WERI-Rb-1 (cell line): ENCODE data around the gene POLE4.

Source experiments
- DNase-seq: peaks from one replicate; pipeline ENCODE4 v3.0.0-alpha.2; 2020
- H3K27ac ChIP-seq: fragments of 250-450 bp; sonication (Bioruptor Pico); 2 replicates; pipeline ENCODE4 v1.5.1; 2020; ENCODE audit warnings: mild to moderate bottlenecking, moderate library complexity
- H3K27me3 ChIP-seq: fragments of 250-450 bp; sonication (Bioruptor Pico); 2 replicates; pipeline ENCODE4 v1.5.1; 2021; ENCODE audit warnings: mild to moderate bottlenecking, low read depth, moderate library complexity; ENCODE audit not compliant: insufficient read depth, severe bottlenecking
- H3K36me3 ChIP-seq: fragments of 250-450 bp; sonication (Bioruptor Pico); 2 replicates; pipeline ENCODE4 v1.5.1; 2020; ENCODE audit warnings: mild to moderate bottlenecking, moderate library complexity
- H3K4me3 ChIP-seq: 2 replicates; pipeline ENCODE4 v1.5.1; 2011; ENCODE audit warnings: low read depth, mild to moderate bottlenecking, control low read depth, low read length
- H3K9me3 ChIP-seq: fragments of 250-450 bp; sonication (Bioruptor Pico); 2 replicates; pipeline ENCODE4 v1.5.1; 2021; ENCODE audit warnings: mild to moderate bottlenecking, moderate library complexity; ENCODE audit not compliant: severe bottlenecking
- CTCF ChIP-seq: IDR thresholded peaks from 2 replicates; pipeline ENCODE4 v1.5.1; 2011; ENCODE audit warnings: low read depth, mild to moderate bottlenecking, control low read depth, inconsistent platforms, low read length

The POLE4 gene

GRCh38 chr2:74935975-74936391, 22.5 kb upstream of the POLE4 start:
- H3K36me3 ChIP-seq: no peaks in the 10 kb centered on the region
- DNase-seq: peak; percentile 75
- H3K27ac ChIP-seq: peak overlapping the region; percentile 51
- H3K27me3 ChIP-seq: no peaks in the 10 kb centered on the region
- no peaks in the 10 kb centered on the region for H3K9me3 ChIP-seq
- peak overlapping the region; percentile 1 for H3K4me3 ChIP-seq
- no peak for TF ChIP-seq CTCF

- Histone ChIP-seq H3K27me3 (no peaks in the 10 kb centered on the region), H3K4me3 (no peak overlapping the region), H3K9me3 (no peaks in the 10 kb centered on the region), H3K27ac (no peak overlapping the region), H3K36me3 (no peaks in the 10 kb centered on the region)
- DNase-seq: no peak
- no peak for TF ChIP-seq CTCF
Measured at GRCh38 chr2:74937221-74937880, 21.1 kb upstream of the POLE4 start.

GRCh38 chr2:74938264-74938663, 20.2 kb upstream of the POLE4 start:
- no peak for TF ChIP-seq CTCF
- Histone ChIP-seq H3K4me3 (no peak overlapping the region), H3K9me3 (no peaks in the 10 kb centered on the region), H3K27ac (no peak overlapping the region), H3K27me3 (no peaks in the 10 kb centered on the region), H3K36me3 (no peaks in the 10 kb centered on the region)
- DNase-seq: no peak

GRCh38 chr2:74939919-74940812, 18.3 kb upstream of the POLE4 start:
- TF ChIP-seq CTCF: no peak
- no peaks in the 10 kb centered on the region for H3K9me3 ChIP-seq
- no peak overlapping the region for H3K4me3 ChIP-seq
- H3K27ac ChIP-seq: no peak overlapping the region
- no peak for DNase-seq
- no peaks in the 10 kb centered on the region for H3K36me3 ChIP-seq
- no peaks in the 10 kb centered on the region for H3K27me3 ChIP-seq

GRCh38 chr2:74941284-74941683, 17.2 kb upstream of the POLE4 start:
- H3K9me3 ChIP-seq: no peaks in the 10 kb centered on the region
- H3K27me3 ChIP-seq: no peaks in the 10 kb centered on the region
- no peaks in the 10 kb centered on the region for H3K36me3 ChIP-seq
- TF ChIP-seq CTCF: no peak
- DNase-seq: no peak
- H3K27ac ChIP-seq: no peak overlapping the region
- no peak overlapping the region for H3K4me3 ChIP-seq
